ENCODE measurements around the gene ZNF677.
A peak's percentile ranks its signal among the peaks of the same experiment; 100 is the strongest.
"Not testable (repeated sequence)": the region's sequence is repeated elsewhere in the genome, so short reads cannot be mapped to it uniquely, and the experiment has no call there.

The ZNF677 gene

DNA sequence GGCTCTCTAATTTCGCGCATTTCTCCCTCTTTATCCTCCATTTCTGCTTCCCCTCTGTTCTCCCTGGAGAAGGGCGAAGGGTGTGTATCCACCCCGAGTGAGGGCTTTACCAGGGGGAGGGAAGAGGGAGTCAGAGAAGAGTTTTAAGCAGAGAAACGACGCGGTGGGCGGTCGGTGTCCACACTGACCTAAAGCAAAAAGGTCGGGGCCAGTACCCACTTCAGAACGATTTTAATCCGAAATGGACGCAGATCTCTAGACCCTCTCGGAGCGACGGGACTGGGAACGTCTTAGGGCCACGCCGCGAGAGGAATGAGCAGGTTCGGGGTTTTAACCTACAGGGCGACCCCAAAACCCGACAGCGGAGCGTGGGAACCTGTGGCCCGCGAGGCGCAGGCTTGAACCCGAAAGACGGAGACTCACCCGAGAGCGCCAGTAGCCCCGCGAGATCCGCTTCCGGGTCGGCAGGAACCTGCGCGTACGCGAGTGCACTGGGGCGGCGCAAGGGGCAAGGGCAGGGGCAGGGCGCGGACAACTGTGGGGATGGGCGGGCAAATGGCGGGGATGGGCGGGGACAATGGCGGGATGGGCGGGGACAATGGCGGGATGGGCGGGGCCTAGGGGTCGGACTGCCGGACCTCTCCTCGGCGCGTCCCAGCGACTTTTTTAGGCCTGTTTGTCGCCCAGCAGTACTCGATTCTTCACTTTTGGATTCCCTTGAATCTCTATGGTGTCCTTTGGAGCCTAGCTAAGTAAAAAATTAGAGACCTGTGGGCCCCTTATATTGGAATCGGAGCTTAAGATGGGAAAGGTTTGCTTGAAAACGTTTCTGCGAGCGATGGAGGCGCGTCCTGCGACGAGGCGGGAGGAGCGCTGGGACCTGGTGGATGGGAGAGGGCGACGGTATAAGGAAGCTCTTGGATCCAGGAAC, at the start of gene ZNF677:
TSS of gene ZNF677 (minus strand) at position 463 of the 931 bp plus-strand sequence. CDS start 3,323 bp downstream, outside the sequence.
- DNase-seq (ENCODE audit: low read depth), result peak; percentile 47

DNA sequence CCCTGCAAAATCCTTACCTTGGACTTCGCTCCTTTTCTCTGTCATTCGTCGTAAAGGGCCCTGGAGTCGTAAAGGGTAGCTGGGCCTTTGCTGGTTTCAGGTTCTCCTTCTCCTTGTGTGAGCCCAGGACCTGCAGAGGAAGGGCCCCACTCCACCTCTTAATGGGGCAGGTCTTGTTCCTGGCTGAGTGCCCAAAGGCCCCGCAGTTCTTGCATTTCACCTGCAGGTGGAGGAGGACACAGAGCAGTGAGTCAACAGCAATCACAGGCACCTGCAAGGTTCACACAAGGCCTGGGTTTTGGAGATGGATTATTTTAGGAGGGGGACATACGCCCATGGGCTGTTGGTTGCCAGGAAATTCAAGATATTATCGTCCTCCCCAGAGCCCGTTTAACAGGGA, 46.7 kb upstream of the ZNF677 start:
- not testable (repeated sequence) for DNase-seq (ENCODE audit: low read depth)

DNA sequence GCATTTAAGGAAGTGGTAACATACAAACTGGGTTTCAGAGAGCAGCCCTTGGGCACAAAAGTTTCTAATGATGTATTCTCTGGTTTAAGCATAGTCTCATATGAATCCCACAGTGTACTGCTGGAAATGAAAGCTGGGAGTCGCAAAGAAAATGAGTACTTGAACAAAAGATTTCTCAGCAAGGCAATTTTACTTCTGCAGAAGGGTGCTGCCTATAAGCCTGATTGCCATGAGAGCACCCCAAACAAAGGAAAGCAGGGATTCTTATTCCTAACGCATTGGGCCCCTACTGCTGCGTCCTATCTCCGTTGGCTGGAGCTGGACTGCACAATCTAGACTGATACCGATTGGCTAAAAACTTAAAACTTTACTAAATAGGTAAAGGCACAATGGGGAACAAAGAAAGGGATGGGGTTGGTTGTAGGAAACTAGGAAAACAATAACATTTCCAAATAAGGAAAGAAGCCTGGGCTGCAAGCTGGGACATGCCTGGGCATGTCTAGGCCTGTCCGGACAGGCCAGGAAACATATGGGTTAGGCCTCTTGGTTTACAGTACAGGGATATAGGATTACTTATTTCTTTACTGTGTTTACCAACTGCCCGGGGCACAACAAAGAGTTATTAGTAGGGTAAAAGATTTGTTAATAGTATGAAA, 40.2 kb upstream of the ZNF677 start:
- DNase-seq (ENCODE audit: low read depth), result no peak

DNA sequence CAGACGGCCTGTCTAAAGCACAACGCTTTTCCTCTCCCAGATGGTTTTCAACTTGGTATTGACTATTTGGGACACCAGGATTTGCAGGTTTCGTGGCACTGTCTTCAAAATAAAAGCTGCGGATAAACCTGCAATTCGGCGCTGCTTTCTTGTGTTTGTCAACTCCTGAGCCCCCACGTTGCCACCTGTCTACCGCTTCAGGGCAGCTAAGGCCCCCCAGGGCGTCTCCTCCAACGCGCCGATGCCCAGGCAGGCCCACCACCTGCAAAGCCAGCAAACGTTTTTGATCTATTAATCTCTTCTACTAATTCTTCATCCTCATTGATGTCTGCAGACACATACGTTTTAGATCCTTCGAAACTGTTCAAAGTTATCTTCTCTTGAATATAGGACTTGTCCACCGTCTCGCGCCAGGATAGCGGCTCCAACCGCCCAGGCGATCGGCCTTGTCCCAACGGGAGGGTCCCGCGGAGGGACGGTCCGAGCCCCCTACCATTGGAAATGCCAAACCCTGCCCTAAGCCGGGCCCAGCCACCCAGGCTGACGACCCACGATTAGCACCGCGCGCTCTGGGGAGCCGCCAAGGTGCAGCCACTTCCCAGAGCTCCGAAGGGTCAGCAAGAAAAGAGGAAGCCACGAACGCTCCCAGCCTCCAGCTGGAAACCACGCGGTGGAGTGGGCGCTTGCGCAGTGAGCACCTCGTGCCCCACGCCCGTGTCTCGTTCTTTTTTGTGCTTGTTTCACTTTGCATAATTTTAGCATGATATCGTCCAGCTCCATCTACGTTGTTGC, 36.3 kb upstream of the ZNF677 start:
- no peak for DNase-seq (ENCODE audit: low read depth)

DNA sequence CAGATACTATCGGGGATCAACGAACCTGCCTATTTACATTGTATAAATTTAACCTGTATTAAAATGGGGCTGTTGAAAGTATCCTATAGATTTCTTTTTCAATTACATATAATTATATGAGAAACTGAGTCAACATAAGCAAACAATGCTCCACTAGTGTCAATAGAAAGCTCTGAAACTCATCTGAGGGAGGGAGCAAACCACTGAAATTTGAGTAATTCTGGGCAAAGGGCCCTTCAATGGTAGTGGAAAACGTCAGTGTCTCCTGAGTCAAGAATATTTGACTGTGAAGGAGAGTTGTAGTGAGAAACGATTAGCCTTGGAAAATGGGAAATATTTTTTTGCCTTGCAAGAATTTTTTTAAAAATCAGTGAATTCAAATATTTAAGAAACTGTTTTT, 30.4 kb upstream of the ZNF677 start:
- DNase-seq (ENCODE audit: low read depth), result no peak

DNA sequence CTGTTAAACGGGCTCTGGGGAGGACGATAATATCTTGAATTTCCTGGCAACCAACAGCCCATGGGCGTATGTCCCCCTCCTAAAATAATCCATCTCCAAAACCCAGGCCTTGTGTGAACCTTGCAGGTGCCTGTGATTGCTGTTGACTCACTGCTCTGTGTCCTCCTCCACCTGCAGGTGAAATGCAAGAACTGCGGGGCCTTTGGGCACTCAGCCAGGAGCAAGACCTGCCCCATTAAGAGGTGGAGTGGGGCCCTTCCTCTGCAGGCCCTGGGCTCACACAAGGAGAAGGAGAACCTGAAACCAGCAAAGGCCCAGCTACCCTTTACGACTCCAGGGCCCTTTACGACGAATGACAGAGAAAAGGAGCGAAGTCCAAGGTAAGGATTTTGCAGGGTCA, 27.3 kb upstream of the ZNF677 start:
- DNase-seq (ENCODE audit: low read depth), result not testable (repeated sequence)

DNA sequence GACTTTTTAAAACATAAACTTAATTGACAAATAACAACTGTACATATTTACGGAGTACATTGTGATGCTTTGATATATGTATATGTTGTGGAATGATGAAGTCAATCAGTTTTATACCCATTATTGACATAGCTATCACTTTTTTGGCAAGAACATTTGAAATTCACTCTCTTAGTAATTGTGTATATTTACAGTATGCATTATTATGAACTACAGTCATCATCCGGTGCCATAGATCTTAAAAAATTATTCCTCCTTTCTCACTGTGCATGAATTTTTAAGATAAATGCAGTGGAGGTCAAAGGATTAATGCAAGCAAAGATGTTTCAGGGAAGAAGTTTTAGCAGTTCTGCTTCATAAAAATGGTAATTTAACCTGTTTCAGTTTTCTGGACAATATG, 20.8 kb upstream of the ZNF677 start:
- DNase-seq (ENCODE audit: low read depth), result no peak

DNA sequence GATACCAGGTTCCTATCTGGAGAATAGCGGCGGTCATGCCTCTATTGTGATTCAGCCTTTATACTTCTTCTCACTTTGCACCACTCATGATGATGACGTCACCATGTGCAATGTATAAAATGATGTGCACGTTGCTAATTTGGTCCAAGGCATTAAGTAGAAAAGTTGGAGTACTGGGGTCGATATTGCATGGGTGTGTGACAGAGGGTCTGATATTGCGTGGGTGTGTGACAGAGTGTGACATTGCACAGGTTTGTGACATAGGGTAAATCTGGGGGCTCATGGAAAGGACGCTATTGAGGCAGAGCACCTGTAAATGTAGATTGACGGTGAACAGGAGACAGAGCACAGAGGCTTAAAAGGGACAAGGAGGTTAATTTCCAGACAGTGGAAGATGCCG, 17.4 kb upstream of the ZNF677 start:
- DNase-seq (ENCODE audit: low read depth), result no peak

DNA sequence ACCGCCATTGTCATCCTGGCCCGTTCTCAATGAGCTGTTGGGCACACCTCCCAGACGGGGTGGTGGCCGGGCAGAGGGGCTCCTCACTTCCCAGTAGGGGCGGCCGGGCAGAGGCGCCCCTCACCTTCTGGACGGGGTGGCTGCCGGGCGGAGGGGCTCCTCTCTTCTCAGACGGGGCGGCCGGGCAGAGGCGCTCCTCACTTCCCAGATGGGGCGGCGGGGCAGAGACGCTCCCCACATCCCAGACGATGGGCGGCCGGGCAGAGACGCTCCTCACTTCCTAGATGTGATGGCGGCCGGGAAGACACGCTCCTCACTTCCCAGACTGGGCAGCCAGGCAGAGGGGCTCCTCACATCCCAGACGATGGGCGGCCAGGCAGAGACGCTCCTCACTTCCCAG, 15.2 kb upstream of the ZNF677 start:
- not testable (repeated sequence) for DNase-seq (ENCODE audit: low read depth)

DNA sequence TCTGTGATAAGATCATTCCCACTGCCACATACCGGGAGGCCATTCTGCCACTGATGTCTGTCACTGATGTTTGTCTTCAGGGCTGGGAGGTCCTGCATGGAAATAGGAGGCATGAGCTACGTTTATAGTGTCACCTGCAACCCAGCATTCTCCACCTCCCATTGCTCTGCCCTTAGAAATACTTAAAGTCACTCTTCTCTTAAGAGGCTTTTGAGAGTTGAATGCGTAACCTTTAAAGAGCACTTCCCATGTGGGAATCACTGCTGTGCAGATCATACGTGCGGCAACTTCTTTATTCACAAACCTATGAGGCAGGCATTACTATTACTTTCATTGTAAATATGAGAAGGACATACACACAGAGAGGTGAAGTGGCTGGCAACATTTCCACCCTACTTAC, 12.9 kb upstream of the ZNF677 start, which contains the start of gene VN1R4:
TSS of gene VN1R4 (minus strand) at position 101 of the 400 bp plus-strand sequence. CDS start at position 43, 58 bp downstream.
- not testable (repeated sequence) for DNase-seq (ENCODE audit: low read depth)

DNA sequence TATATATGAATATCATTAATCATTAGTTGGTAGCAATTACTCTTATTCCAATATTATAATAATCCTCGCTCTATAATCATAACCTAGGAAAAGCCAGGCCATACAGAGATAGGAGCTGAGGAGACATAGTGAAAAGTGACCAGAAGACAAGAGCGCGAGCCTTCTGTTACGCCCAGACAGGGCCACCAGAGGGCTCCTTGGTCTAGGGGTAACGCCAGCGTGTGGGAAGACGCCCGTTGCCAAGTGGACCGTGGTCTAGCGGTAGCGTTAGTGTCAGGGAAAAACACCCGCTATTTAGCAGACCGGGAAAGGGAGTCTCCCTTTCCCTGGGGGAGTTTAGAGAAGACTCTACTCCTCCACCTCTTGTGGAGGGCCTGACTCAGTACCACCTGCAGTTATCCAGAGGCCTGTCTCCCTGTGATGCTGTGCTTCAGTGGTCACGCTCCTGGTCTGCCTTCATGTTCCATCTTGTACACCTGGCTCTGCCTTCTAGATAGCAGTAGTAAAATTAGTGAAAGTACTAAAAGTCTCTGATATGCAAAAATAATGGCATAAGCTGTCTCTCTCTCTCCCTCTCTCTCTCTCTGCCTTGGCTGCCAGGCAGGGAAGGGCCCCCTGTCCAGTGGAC, 3.2 kb upstream of the ZNF677 start, which contains the start of gene VN1R2:
TSS of gene VN1R2 (plus strand) at position 578 of the 628 bp plus-strand sequence. CDS start 84 bp downstream, outside the sequence.
- not testable (repeated sequence) for DNase-seq (ENCODE audit: low read depth)

DNA sequence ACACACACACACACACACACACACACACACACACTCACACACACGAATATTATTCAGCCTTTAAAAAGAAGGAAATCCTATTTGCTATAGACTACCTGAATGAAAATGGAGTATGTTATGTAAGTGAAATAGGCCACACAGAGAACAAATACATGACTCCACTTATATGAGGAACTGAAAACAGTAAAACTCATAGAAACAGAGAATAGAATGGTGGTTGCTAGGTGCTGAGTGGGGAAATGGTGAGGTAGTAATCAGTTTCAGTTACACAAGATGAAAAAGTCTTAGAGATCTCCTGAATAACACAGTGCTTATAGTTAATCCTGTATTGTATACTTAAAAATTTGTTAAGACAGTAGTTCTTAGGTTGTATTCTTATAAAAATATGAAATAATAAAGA, 8.2 kb downstream of the ZNF677 start:
- no peak for DNase-seq (ENCODE audit: low read depth)

DNA sequence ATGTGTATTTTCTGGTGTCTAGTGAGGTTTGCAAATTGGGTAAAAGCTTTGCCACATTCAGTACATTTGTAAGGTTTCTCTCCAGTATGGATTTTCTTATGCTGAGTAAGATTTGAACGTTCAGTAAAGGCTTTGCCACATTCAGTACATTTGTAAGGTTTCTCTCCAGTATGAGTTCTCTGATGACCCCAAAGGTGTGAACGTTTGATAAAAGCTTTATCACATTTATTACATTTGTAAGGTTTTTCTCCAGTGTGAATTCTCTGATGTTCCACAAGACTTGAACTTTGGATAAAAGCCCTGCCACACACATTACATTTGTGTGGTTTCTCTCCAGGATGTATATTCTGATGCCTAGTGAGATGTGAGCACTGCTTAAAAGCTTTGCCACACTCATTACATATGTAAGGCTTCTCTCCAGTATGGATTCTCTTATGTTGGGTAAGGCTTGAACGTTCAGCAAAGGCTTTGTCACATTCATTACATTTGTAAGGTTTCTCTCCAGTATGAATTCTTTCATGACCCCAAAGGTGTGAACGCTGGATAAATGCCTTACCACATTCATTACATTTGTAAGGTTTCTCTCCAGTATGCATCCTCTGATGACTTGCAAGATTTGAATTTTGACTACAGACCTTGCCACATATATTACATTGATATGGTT, 17.4 kb downstream of the ZNF677 start:
- DNase-seq (ENCODE audit: low read depth), result no peak

DNA sequence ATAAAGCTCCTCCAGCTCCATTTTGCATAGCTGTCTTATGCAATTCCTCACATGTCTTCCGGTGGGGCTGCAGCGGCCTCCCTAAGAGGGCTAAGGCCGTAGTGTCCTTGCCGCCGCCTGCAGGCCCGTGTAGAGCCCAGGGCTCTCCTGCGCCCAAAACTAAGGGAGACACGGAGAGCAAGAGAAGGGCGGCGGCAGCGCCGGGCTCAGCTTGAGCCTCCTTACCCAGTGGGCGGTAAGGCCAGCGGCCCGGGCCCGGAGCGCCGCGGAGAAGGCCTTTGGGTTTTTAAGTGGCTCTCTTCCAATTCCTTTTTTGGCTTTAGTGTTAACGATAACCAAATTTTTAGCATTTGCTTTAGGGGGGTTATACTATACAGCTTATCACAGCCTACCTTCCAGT, 30.1 kb downstream of the ZNF677 start:
- DNase-seq (ENCODE audit: low read depth), result no peak

DNA sequence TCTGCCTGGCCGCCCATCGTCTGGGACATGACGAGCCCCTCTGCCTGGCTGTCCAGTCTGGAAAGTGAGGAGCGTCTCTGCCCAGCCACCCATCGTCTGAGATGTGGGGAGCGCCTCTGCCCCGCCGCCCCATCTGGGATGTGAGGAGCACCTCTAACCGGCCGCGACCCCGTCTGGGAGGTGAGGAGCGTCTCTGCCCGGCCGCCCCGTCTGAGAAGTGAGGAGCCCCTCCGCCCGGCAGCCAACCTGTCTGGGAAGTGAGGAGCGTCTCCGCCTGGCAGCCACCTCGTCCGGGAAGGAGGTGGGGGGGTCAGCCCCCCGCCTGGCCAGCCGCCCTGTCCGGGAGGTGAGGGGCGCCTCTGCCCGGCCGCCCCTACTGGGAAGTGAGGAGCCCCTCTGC, 32.0 kb downstream of the ZNF677 start:
- DNase-seq (ENCODE audit: low read depth), result not testable (repeated sequence)

DNA sequence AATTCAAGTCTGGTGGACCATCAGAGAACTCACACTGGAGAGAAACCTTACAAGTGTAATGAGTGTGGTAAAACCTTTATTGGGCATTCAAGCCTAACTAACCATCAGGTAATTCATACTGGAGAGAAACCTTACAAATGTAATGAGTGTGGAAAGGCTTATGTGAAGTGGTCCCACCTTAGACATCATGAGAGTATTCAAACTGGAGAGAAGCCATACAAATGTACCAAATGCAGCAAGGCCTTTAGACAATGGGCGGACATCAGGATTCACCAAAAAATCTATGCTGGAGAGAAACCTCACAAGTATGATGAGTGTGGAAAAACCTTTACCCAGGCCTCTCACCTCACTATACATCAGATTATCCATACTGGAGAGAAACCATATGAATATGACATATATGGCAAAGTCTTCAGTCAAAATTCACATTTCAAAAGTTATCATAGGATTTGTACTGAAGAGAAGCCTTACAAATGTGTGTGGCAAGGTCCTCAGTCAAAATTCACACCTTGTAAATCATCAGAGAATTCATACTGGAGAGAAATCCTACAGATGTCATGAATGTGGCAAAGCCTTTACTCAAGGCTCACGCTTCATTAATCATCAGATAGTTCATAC, 41.9 kb downstream of the ZNF677 start:
- DNase-seq (ENCODE audit: low read depth), result no peak

DNA sequence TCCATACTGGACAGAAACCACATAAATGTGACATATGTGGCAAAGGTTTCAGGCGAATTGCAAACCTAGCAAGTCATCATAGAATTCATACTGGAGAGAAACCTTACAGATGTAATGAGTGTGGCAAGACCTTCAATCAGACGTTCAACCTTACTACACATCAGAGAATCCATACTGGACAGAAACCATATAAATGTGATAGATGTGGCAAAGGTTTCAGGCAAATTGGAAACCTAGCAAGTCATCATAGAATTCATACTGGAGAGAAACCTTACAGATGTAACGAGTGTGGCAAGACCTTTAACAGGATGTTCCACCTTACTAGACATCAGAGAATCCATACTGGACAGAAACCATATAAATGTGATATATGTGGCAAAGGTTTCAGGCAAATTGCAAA, 43.1 kb downstream of the ZNF677 start:
- DNase-seq (ENCODE audit: low read depth), result not testable (repeated sequence)

DNA sequence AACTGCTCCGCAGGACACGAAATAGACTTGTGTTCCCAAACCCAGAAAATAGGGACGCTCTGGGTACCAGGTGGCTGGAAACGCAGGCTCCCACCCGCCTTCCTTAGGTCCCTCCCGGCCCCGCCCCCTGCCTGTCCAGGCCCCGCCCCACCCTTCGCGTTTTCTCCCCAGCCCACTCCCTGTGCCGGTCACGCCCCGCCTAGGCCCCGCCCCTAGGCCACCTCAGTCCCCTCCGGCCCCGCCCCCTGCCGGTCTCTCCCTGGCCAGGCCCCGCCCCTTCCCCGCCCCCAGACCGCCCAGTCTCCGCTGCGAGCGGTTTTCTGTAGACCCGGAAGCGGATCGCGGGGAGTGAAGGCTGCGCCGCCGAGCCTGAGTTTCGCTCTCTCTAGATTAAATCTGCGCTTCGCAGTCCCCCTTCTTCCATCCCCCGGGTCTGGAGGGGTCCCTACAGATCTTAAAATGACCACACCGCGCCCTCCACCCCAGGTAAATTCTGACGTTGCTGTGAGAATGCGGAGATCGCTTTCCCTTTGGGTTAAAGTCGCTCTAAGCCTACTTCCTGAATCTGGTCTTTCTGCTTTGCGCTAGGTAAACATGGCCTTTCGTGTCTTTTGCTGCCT, 57.8 kb downstream of the ZNF677 start:
- peak; percentile 98 for DNase-seq (ENCODE audit: low read depth)

DNA sequence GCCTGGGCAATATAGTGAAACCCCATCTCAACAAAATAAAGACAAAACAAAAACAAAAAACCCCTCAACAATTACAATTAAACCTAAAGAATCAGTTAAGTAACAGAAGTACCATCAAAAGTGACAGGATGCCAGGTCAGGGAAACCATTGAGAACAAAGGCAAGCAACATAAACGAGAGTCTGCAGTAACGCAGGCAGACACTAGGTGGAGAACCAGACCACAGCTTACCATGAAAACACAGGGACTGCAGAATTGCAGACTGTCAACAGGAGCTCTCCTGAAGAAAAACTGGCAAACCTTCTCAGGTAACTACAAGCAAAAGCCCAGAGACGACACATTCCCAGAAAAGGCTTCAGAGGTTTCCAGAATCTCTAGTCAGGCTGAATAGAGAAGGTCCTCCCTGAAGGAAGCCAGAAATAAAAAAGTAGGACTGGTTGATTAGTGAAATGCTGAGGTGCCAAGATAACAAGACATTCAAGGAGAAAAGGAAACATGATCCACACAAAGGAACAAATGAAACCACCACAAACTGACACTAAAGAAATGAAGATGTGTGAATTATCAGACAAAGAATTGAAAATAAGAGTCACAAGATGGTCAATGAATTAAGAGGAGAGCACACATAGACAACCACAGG, 59.3 kb downstream of the ZNF677 start:
- DNase-seq (ENCODE audit: low read depth), result peak; percentile 60
